Subcutaneous adipose tissue (tissue), 4 donors: ENCODE data around the gene ANAPC16. TPM values are rescaled to one million over a fixed set of nuclear protein-coding genes. Genes with fewer than 3 reads are reported as not detected.

Experiments used
- CTCF ChIP-seq: fragments of 450-650 bp; IDR thresholded peaks from one replicate; pipeline ENCODE4 v1.5.1; 2016; ENCODE audit warnings: low read depth, mild to moderate bottlenecking, control low read depth, antibody characterized with exemption, moderate library complexity
- total RNA-seq, 4 donors: library from RNA; depleted of rRNA; stranded (reverse); fragments of >200 nt; gene quantifications; one replicate each; pipeline ENCODE4 v1.1.0, GENCODE V29; 2016

ANAPC16 gene
- total RNA-seq = 100 to 1,000 TPM in 3 of 4 donors, 10 to 100 TPM in 1; 80.4 to 130 (median 110) TPM

GRCh38 chr10:72215611-72216549 is at the start of gene ANAPC16, which contains the start of gene ASCC1:
TSS of gene ANAPC16 (plus strand) at chr10:72216012. CDS start at chr10:72223915, 7,903 bp downstream.
TSS of gene ASCC1 (minus strand) at chr10:72216276. CDS start at chr10:72213298, 2,978 bp downstream.
- TF ChIP-seq CTCF = no peak

- no peak for TF ChIP-seq CTCF
Observed at GRCh38 chr10:72167118-72167517, 48.7 kb upstream of the ANAPC16 start.

- no peak for TF ChIP-seq CTCF
Observed at GRCh38 chr10:72170263-72170662, 45.5 kb upstream of the ANAPC16 start.

- TF ChIP-seq CTCF = no peak
Observed at GRCh38 chr10:72170733-72171132, 45.1 kb upstream of the ANAPC16 start.

GRCh38 chr10:72171175-72171630 is 44.6 kb upstream of the ANAPC16 start:
- no peak for TF ChIP-seq CTCF

GRCh38 chr10:72173262-72173618 is 42.6 kb upstream of the ANAPC16 start:
- TF ChIP-seq CTCF = no peak

- no peak for TF ChIP-seq CTCF
Observed at GRCh38 chr10:72173619-72174296, 42.1 kb upstream of the ANAPC16 start.
